ENCODE results near the gene STON2. TPM values are rescaled to one million over a fixed set of nuclear protein-coding genes. Genes with fewer than 3 reads are reported as not detected.

The STON2 gene
- total and polyA plus RNA-seq, 4 donors: 1.9 to 30.0 (median 7.3) TPM

DNA sequence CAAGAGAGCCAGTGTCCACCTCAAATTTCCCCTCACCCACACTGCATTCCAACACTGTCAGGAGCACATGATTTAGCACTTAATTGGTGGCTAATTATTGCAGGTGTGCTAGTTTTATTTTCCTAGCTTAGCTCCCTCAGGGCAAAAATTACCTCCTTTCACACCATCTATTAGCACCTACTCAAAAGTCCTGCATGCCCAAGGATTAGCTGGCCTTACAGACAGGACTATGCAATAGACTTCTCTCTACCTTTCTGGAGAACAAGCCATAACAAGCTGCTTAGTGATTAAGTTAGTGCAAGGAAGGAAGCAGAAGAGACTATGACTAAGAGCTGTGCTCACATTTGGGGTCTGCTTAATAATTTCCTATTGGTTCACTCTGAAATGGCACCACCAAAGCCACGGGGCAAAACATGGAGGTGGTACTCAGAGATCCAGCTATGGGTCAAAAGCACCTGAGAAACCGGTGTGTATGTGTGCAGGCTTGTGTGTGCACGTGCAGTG lies 69.5 kb downstream of the STON2 start:
- no peak for DNase-seq (ENCODE audit: low spot score)

More for the DNA sequence above, 69.5 kb downstream of the STON2 start:
- H3K36me3 ChIP-seq (ENCODE audit: control insufficient read depth in 4 of 4, insufficient read depth in 3 of 4, low read depth in 1 of 4, low read length in 3 of 4): no peaks in the 10 kb centered on the region
- H3K4me3 ChIP-seq (ENCODE audit: low read depth in 1 of 3, low read length in 3 of 3): no peak overlapping the region
- TF ChIP-seq HNF4A (conservative IDR thresholded peaks at IDR 0.05) (no peak), RXRA (IDR thresholded peaks at IDR 0.05) (no peak), FOXA1 (IDR thresholded peaks at IDR 0.05) (no peak), HNF4G (IDR thresholded peaks at IDR 0.05) (no peak), TAF1 (conservative IDR thresholded peaks at IDR 0.05) (no peak), JUND (IDR thresholded peaks at IDR 0.05) (no peak), RAD21 (IDR thresholded peaks at IDR 0.05) (no peak), ATF3 (IDR thresholded peaks at IDR 0.05) (no peak), GABPA (IDR thresholded peaks at IDR 0.05 in 1 of 2, conservative IDR thresholded peaks at IDR 0.05 in 1 of 2) (no peak), SP1 (IDR thresholded peaks at IDR 0.05) (no peak), FOXA2 (IDR thresholded peaks at IDR 0.05) (no peak), EGR1 (IDR thresholded peaks at IDR 0.05; ENCODE audit: low read depth in 2 of 2) (no peak)
- TF ChIP-seq, protein P1, sequence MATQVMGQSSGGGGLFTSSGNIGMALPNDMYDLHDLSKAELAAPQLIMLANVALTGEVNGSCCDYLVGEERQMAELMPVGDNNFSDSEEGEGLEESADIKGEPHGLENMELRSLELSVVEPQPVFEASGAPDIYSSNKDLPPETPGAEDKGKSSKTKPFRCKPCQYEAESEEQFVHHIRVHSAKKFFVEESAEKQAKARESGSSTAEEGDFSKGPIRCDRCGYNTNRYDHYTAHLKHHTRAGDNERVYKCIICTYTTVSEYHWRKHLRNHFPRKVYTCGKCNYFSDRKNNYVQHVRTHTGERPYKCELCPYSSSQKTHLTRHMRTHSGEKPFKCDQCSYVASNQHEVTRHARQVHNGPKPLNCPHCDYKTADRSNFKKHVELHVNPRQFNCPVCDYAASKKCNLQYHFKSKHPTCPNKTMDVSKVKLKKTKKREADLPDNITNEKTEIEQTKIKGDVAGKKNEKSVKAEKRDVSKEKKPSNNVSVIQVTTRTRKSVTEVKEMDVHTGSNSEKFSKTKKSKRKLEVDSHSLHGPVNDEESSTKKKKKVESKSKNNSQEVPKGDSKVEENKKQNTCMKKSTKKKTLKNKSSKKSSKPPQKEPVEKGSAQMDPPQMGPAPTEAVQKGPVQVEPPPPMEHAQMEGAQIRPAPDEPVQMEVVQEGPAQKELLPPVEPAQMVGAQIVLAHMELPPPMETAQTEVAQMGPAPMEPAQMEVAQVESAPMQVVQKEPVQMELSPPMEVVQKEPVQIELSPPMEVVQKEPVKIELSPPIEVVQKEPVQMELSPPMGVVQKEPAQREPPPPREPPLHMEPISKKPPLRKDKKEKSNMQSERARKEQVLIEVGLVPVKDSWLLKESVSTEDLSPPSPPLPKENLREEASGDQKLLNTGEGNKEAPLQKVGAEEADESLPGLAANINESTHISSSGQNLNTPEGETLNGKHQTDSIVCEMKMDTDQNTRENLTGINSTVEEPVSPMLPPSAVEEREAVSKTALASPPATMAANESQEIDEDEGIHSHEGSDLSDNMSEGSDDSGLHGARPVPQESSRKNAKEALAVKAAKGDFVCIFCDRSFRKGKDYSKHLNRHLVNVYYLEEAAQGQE (IDR thresholded peaks at IDR 0.05): no peak
- TF ChIP-seq, protein P2, sequence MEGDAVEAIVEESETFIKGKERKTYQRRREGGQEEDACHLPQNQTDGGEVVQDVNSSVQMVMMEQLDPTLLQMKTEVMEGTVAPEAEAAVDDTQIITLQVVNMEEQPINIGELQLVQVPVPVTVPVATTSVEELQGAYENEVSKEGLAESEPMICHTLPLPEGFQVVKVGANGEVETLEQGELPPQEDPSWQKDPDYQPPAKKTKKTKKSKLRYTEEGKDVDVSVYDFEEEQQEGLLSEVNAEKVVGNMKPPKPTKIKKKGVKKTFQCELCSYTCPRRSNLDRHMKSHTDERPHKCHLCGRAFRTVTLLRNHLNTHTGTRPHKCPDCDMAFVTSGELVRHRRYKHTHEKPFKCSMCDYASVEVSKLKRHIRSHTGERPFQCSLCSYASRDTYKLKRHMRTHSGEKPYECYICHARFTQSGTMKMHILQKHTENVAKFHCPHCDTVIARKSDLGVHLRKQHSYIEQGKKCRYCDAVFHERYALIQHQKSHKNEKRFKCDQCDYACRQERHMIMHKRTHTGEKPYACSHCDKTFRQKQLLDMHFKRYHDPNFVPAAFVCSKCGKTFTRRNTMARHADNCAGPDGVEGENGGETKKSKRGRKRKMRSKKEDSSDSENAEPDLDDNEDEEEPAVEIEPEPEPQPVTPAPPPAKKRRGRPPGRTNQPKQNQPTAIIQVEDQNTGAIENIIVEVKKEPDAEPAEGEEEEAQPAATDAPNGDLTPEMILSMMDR (IDR thresholded peaks at IDR 0.05; ENCODE audit: low read depth, low read length, missing input control): no peak
- TF ChIP-seq, protein P3, sequence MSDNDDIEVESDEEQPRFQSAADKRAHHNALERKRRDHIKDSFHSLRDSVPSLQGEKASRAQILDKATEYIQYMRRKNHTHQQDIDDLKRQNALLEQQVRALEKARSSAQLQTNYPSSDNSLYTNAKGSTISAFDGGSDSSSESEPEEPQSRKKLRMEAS (IDR thresholded peaks at IDR 0.05): no peak
- TF ChIP-seq, protein P4, sequence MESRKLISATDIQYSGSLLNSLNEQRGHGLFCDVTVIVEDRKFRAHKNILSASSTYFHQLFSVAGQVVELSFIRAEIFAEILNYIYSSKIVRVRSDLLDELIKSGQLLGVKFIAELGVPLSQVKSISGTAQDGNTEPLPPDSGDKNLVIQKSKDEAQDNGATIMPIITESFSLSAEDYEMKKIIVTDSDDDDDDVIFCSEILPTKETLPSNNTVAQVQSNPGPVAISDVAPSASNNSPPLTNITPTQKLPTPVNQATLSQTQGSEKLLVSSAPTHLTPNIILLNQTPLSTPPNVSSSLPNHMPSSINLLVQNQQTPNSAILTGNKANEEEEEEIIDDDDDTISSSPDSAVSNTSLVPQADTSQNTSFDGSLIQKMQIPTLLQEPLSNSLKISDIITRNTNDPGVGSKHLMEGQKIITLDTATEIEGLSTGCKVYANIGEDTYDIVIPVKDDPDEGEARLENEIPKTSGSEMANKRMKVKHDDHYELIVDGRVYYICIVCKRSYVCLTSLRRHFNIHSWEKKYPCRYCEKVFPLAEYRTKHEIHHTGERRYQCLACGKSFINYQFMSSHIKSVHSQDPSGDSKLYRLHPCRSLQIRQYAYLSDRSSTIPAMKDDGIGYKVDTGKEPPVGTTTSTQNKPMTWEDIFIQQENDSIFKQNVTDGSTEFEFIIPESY (IDR thresholded peaks at IDR 0.05): no peak
- no peak overlapping the region for H3K9ac ChIP-seq (ENCODE audit: low read depth in 1 of 2, low read length in 2 of 2)
- H3K4me1 ChIP-seq (ENCODE audit: control insufficient read depth in 4 of 4, insufficient read depth in 4 of 4, low read length in 3 of 4): peaks cover 0 to 4% (median 3%) of the 10 kb centered on the region in 4 donors
- WGBS: 83% methylated on average over 3 of the region's 3 CpGs
- no peaks in the 10 kb centered on the region for H3K27me3 ChIP-seq (ENCODE audit: control insufficient read depth in 4 of 4, insufficient read depth in 4 of 4, low read length in 3 of 4)
- no peaks in the 10 kb centered on the region for H3K9me3 ChIP-seq (ENCODE audit: control insufficient read depth in 4 of 4, low read length in 3 of 4)
- H3K27ac ChIP-seq (ENCODE audit: low read depth in 1 of 2, low read length in 2 of 2): no peak overlapping the region
